SK-N-MC (cell line): ENCODE results near the gene LRCH1.

Experiments used
- EZH2 ChIP-seq: fragments of 200-600 bp; sonication (generic); IDR thresholded peaks from one replicate; pipeline ENCODE4 v1.6.1; 2017; ENCODE audit warnings: antibody characterized with exemption
- POLR2AphosphoS5 ChIP-seq: IDR thresholded peaks from 2 replicates; pipeline ENCODE4 v1.6.1; 2012; ENCODE audit warnings: mild to moderate bottlenecking, low read depth, low read length, borderline replicate concordance

DNA sequence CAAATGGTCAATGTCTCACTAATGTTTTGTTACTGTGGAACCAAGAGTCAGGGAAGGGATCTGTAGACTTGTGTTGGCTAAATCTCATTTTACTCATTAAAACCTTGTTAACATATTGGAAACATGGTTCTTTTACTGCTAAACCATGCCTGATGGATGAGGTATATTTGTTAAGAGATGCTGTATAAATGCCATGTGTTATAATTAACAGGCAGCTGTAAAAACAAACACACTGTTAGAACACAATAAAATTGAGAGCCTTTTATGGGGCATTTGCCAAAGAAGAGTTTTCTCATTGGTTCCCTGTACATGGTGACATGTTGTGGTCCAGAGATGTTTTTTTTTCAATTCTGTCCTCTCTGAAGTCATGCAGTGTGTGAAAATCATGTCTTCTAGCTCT is 122.0 kb downstream of the LRCH1 start:
- TF ChIP-seq EZH2: no peak
- TF ChIP-seq POLR2AphosphoS5: no peak
